Measurements from ENCODE around the gene DPP10.

Gene DPP10

GRCh38 chr2:115115135-115115534 is 672.7 kb downstream of the DPP10 start:
- no peak for TF ChIP-seq CTCF (IDR thresholded peaks at IDR 0.05; ENCODE audit: insufficient read depth, low read length, missing control alignments)
- no peak overlapping the region for H3K4me3 ChIP-seq (ENCODE audit: low read depth, low read length)
- CTCF ChIA-PET: no interaction called here
- no peak for DNase-seq (ENCODE audit: low read depth, low spot score)
- POLR2A ChIA-PET: no interaction called here

GRCh38 chr2:115118306-115118705 is 675.9 kb downstream of the DPP10 start:
- TF ChIP-seq CTCF (IDR thresholded peaks at IDR 0.05; ENCODE audit: insufficient read depth, low read length, missing control alignments): no peak
- no peak overlapping the region for H3K4me3 ChIP-seq (ENCODE audit: low read depth, low read length)
- CTCF ChIA-PET: no interaction called here
- no peak for DNase-seq (ENCODE audit: low read depth, low spot score)
- POLR2A ChIA-PET: no interaction called here

- no peak for TF ChIP-seq CTCF (IDR thresholded peaks at IDR 0.05; ENCODE audit: insufficient read depth, low read length, missing control alignments)
- DNase-seq (ENCODE audit: low read depth, low spot score): no peak
- POLR2A ChIA-PET: no interaction called here
Observed at GRCh38 chr2:115119086-115119485, 676.6 kb downstream of the DPP10 start.

GRCh38 chr2:115122701-115123100 is 680.3 kb downstream of the DPP10 start:
- DNase-seq (ENCODE audit: low read depth, low spot score): no peak
- TF ChIP-seq CTCF (IDR thresholded peaks at IDR 0.05; ENCODE audit: insufficient read depth, low read length, missing control alignments): no peak
- no peak overlapping the region for H3K4me3 ChIP-seq (ENCODE audit: low read depth, low read length)
- ChIA-PET CTCF (no interaction called here), POLR2A (no interaction called here)

More at GRCh38 chr2:115119086-115119485, 676.6 kb downstream of the DPP10 start:
- H3K4me3 ChIP-seq (ENCODE audit: low read depth, low read length): no peak overlapping the region
- CTCF ChIA-PET: no interaction called here

GRCh38 chr2:115124817-115125216 is 682.4 kb downstream of the DPP10 start:
- DNase-seq (ENCODE audit: low read depth, low spot score): no peak
- CTCF ChIA-PET: no interaction called here
- TF ChIP-seq CTCF (IDR thresholded peaks at IDR 0.05; ENCODE audit: insufficient read depth, low read length, missing control alignments): no peak
- H3K4me3 ChIP-seq (ENCODE audit: low read depth, low read length): no peak overlapping the region
- POLR2A ChIA-PET: no interaction called here

GRCh38 chr2:115129536-115129935 is 687.1 kb downstream of the DPP10 start:
- ChIA-PET POLR2A (no interaction called here), CTCF (no interaction called here)
- no peak for DNase-seq (ENCODE audit: low read depth, low spot score)
- no peak for TF ChIP-seq CTCF (IDR thresholded peaks at IDR 0.05; ENCODE audit: insufficient read depth, low read length, missing control alignments)
- no peak overlapping the region for H3K4me3 ChIP-seq (ENCODE audit: low read depth, low read length)

Measured in AG04449 (cell line).